Vagina (tissue), 2 donors: ENCODE data around the gene SCNN1B.

Experiments used
- POLR2AphosphoS5 ChIP-seq, 2 donors: sonication (generic); formaldehyde crosslinking; IDR thresholded peaks; one replicate each; pipeline ENCODE4 v1.9.0; 2017; ENCODE audit warnings: antibody characterized with exemption in 2 of 2, mild to moderate bottlenecking in 2 of 2, low read depth in 1 of 2; ENCODE audit not compliant: insufficient read depth in 1 of 2
- TF ChIP-seq, protein P1 (sequence below), 3 experiments: fragments of 450-650 bp in 2 of 3; fragments of 200-600 bp in 1 of 3; sonication (generic) in 1 of 3; IDR thresholded peaks; one replicate each; pipeline ENCODE4 v1.5.1; 2017 to 2019; ENCODE audit warnings: antibody characterized with exemption in 3 of 3, mild to moderate bottlenecking in 2 of 3, moderate library complexity in 2 of 3

DNA sequence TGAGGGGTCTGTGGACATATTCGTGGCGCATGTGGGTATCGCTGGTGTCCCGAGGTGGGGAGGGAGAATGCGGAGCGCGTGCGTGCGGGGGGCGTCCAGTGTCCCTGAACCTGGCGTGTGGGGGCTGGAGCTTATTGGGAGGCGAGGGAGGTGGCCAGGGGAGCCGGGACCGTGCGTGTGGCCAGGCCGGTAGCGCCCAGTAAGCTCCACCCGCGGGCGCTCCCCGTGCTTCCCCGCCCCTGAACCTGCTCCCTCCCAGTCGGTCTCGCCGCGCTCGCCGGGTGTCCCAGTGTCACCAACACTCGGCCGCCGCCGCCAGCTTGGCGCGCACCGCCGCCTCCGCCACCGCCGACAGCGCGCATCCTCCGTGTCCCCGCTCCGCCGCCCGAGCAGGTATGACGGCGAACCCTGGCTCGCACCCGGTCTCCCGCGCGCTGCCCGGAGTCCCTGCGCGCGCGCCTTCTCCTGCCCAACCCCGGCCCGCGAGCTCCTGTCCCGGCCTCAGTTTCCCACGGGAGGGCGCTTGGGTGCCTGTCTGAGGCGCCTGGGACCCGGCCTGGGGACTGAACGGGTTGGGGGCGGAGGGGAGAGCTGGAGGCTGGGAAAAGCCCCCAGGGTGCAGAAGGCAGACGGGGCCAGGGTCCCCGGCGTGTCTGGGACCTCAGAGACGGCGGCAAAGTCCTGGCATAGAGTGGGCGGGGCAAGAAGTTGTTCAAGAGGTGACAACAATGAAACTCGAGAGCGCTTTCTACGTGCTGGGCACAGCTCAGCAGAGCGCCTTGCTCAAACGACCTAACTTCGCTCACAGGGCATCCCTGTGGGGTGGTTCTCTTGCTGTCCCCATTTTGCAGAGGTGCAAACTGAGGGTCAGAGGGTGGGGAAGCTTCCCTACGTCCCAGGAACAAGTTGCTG, at the start of gene SCNN1B:
- TF ChIP-seq, protein P1, sequence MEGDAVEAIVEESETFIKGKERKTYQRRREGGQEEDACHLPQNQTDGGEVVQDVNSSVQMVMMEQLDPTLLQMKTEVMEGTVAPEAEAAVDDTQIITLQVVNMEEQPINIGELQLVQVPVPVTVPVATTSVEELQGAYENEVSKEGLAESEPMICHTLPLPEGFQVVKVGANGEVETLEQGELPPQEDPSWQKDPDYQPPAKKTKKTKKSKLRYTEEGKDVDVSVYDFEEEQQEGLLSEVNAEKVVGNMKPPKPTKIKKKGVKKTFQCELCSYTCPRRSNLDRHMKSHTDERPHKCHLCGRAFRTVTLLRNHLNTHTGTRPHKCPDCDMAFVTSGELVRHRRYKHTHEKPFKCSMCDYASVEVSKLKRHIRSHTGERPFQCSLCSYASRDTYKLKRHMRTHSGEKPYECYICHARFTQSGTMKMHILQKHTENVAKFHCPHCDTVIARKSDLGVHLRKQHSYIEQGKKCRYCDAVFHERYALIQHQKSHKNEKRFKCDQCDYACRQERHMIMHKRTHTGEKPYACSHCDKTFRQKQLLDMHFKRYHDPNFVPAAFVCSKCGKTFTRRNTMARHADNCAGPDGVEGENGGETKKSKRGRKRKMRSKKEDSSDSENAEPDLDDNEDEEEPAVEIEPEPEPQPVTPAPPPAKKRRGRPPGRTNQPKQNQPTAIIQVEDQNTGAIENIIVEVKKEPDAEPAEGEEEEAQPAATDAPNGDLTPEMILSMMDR (IDR thresholded peaks at IDR 0.05) = no peak
- no peak for TF ChIP-seq POLR2AphosphoS5 (IDR thresholded peaks at IDR 0.05; ENCODE audit: insufficient read depth in 1 of 2, low read depth in 1 of 2)
